K562 (cell line): ENCODE results near the gene OR51F1. TPM values are rescaled to one million over a fixed set of nuclear protein-coding genes. Genes with fewer than 3 reads are reported as not detected.

Source experiments
- ATAC-seq: fragments of 200-7000 bp; cut with Tn5 transposase; 3 replicates; pipeline ENCODE4 v1.9.1; 2020; ENCODE audit warnings: moderate library complexity
- BruUV-seq: library from RNA; stranded (reverse); fragments of 400-500 nt; replicated peaks from 2 replicates; lab custom pipeline; 2021; lab: Mats Ljungman, UMichigan
- CTCF ChIA-PET: fragments of 300-600 bp; formaldehyde crosslinking; extraction: SDS; loops from one replicate; lab custom pipeline; 2021; ENCODE audit warnings: low intra/inter-chr PET ratio; lab: Yijun Ruan, JAX
- POLR2A ChIA-PET: fragments of 300-600, 350-650 bp; sonication (Branson Sonifier 250); formaldehyde crosslinking; extraction: SDS; loops from one replicate; lab custom pipeline; 2021; ENCODE audit warnings: antibody characterized with exemption, inconsistent platforms; lab: Yijun Ruan, JAX
- DNase-seq, 4 experiments: peaks; one replicate each; pipeline versions ENCODE4 v3.0.0 to v3.0.0-alpha.2; 2011 to 2018; ENCODE audit warnings: low spot score in 3 of 4, mixed read lengths in 3 of 4; ENCODE audit errors: extremely low read depth in 1 of 4
- FAIRE-seq: peaks from 2 replicates; lab custom pipeline; 2011; peaks lifted over from hg19 to GRCh38; lab: Jason Lieb, UNC
- H2AFZ ChIP-seq: 2 replicates; pipeline ENCODE4 v1.6.0; 2011; ENCODE audit warnings: low read depth, low read length, control low read depth, inconsistent platforms
- H3K27ac ChIP-seq: fragments of 200-600 bp; 3 replicates; pipeline ENCODE4 v1.8.0; 2011; ENCODE audit warnings: low read depth, mild to moderate bottlenecking, control low read depth, inconsistent platforms, low read length, moderate library complexity, mixed read lengths; ENCODE audit errors: extremely low read depth
- H3K27me3 ChIP-seq, 2 experiments: fragments of 300-600 bp in 1 of 2; 2 replicates in 1 of 2; 3 replicates in 1 of 2; pipeline versions ENCODE4 v1.6.0 to v1.8.0; 2011; ENCODE audit warnings: inconsistent platforms in 2 of 2, low read length in 2 of 2, mild to moderate bottlenecking in 1 of 2, mixed read lengths in 1 of 2, moderate library complexity in 1 of 2; ENCODE audit not compliant: control insufficient read depth in 2 of 2, insufficient read depth in 2 of 2
- H3K36me3 ChIP-seq: fragments of 300-600 bp; 3 replicates; pipeline ENCODE4 v1.8.0; 2011; ENCODE audit warnings: mild to moderate bottlenecking, low read length, inconsistent platforms; ENCODE audit not compliant: control insufficient read depth, insufficient read depth
- H3K4me1 ChIP-seq, 2 experiments: fragments of 200-600 bp in 1 of 2; replicated peaks in 1 of 2; 2 replicates in 1 of 2; 3 replicates in 1 of 2; pipeline versions ENCODE4 v1.5.1 to v1.8.0; 2011; ENCODE audit warnings: inconsistent platforms in 2 of 2, low read length in 2 of 2, mild to moderate bottlenecking in 1 of 2, mixed read lengths in 1 of 2, moderate library complexity in 1 of 2; ENCODE audit not compliant: control insufficient read depth in 2 of 2, insufficient read depth in 2 of 2
- H3K4me2 ChIP-seq: 2 replicates; pipeline ENCODE4 v1.6.1; 2011; ENCODE audit warnings: low read length, control low read depth, inconsistent platforms, mixed read lengths; ENCODE audit not compliant: insufficient read depth
- H3K4me3 ChIP-seq: fragments of 200-600 bp; sonication (generic), shearing (Covaris generic); 2 replicates; pipeline ENCODE4 v1.5.1; 2016; ENCODE audit warnings: control low read depth, inconsistent platforms
- H3K79me2 ChIP-seq: fragments of 200-600 bp; 3 replicates; pipeline ENCODE4 v1.8.0; 2011; ENCODE audit warnings: low read length, inconsistent platforms; ENCODE audit not compliant: control insufficient read depth, insufficient read depth
- H3K9ac ChIP-seq, 2 experiments: 2 replicates each; pipeline versions ENCODE4 v1.6.0 to v1.6.1; 2011; ENCODE audit warnings: low read depth in 2 of 2, low read length in 2 of 2, control low read depth in 1 of 2, inconsistent platforms in 1 of 2, mild to moderate bottlenecking in 1 of 2, mixed read lengths in 1 of 2; ENCODE audit not compliant: insufficient read depth in 1 of 2
- H3K9me1 ChIP-seq: one replicate; pipeline ENCODE4 v1.6.0; 2011; ENCODE audit warnings: inconsistent platforms, mild to moderate bottlenecking, low read length, moderate library complexity; ENCODE audit not compliant: control insufficient read depth, insufficient read depth
- H3K9me3 ChIP-seq: replicated peaks from 2 replicates; pipeline ENCODE4 v1.5.1; 2011; ENCODE audit warnings: low read depth, low read length, inconsistent platforms; ENCODE audit not compliant: control insufficient read depth, insufficient read depth
- H4K20me1 ChIP-seq: replicated peaks from 2 replicates; pipeline ENCODE4 v1.6.1; 2011; ENCODE audit warnings: low read length, inconsistent platforms, mixed read lengths; ENCODE audit not compliant: control insufficient read depth, insufficient read depth
- FOXA3 ChIP-seq, 2 experiments: fragments of 450-650 bp in 1 of 2; sonication (generic) in 1 of 2; formaldehyde crosslinking; IDR thresholded peaks in 1 of 2; conservative IDR thresholded peaks in 1 of 2; 2 replicates each; pipeline versions ENCODE4 v1.4.0 to v1.8.0; 2020 to 2022; ENCODE audit warnings: mild to moderate bottlenecking in 2 of 2, missing genetic modification reagents in 1 of 2
- FOXJ3 ChIP-seq: sonication (generic); formaldehyde crosslinking; IDR thresholded peaks from 2 replicates; pipeline ENCODE4 v1.4.0; 2020; ENCODE audit warnings: mild to moderate bottlenecking, missing genetic modification reagents
- HEY1 ChIP-seq: fragments of 250-450 bp; sonication (Bioruptor Pico); IDR thresholded peaks from 2 replicates; pipeline ENCODE4 v1.5.0; 2020; ENCODE audit warnings: mild to moderate bottlenecking, moderate library complexity, borderline replicate concordance
- NELFE ChIP-seq: IDR thresholded peaks from 2 replicates; pipeline ENCODE4 v1.6.1; 2011; ENCODE audit warnings: mild to moderate bottlenecking; ENCODE audit not compliant: insufficient read depth, insufficient read length
- PTBP1 ChIP-seq: fragments of 200-400 bp; formaldehyde crosslinking; IDR thresholded peaks from 2 replicates; pipeline ENCODE4 v1.6.1; 2017; ENCODE audit warnings: low read depth, low read length
- RBM25 ChIP-seq: fragments of 200-400 bp; formaldehyde crosslinking; IDR thresholded peaks from 2 replicates; pipeline ENCODE4 v1.6.1; 2018; ENCODE audit warnings: low read length, low read depth, moderate library complexity; ENCODE audit not compliant: severe bottlenecking
- ZEB2 ChIP-seq: fragments of 450-650 bp; IDR thresholded peaks from 2 replicates; pipeline ENCODE4 v1.6.1; 2016
- ZNF143 ChIP-seq: sonication (generic); formaldehyde crosslinking; IDR thresholded peaks from 2 replicates; pipeline ENCODE4 v1.9.0; 2022; ENCODE audit warnings: mild to moderate bottlenecking, missing genetic modification reagents
- ZNF232 ChIP-seq: sonication (generic); formaldehyde crosslinking; IDR thresholded peaks from 2 replicates; pipeline ENCODE4 v1.8.0; 2022; ENCODE audit warnings: mild to moderate bottlenecking, missing genetic modification reagents
- WGBS: fragments of 100-300 bp; shearing (Covaris generic); methylation state at CpG from one replicate; pipeline ENCODE4 v1.1.6; 2016; ENCODE audit warnings: low coverage, mixed read lengths; ENCODE audit not compliant: insufficient coverage; ENCODE audit errors: missing lambda C conversion rate; 5-methylcytosine and 5-hydroxymethylcytosine counted together
- in situ Hi-C: fragments of 300-500 bp; cut with MboI; formaldehyde crosslinking; loops from 4 replicates; pipeline ENCODE4 v1.15.0; 2018; ENCODE audit warnings: inconsistent platforms, mixed read lengths
- intact Hi-C: fragments of 100-400 bp; cut with micrococcal nuclease; formaldehyde crosslinking; loops from 2 replicates; pipeline ENCODE4 v1.14.2; 2022
- polyA plus RNA-seq, 8 experiments: library from polyadenylated mRNA; depleted of rRNA in 4 of 8; stranded (reverse) in 5 of 8; unstranded in 3 of 8; fragments of >200 nt; fragmentation: Nextera tagmentation in 2 of 8; fragmentation: Illumina TruSeq in 1 of 8; extraction: Ambion mirVana in 2 of 8; extraction: Trizol in 1 of 8; gene quantifications; 2 replicates each; pipeline versions ENCODE4 v1.2.1 to v1.2.3, GENCODE V29; 2011 to 2014; ENCODE audit warnings: inconsistent platforms in 1 of 8, missing spikeins in 1 of 8
- total RNA-seq, 7 experiments: library from RNA; depleted of rRNA in 6 of 7; stranded (reverse); fragments of >200 nt in 6 of 7; fragmentation: Illumina TruSeq in 2 of 7; extraction: Trizol in 2 of 7; gene quantifications; 2 replicates each; pipeline versions ENCODE4 v1.2.1 to v1.2.3, GENCODE V29; 2011 to 2021; ENCODE audit warnings: low replicate concordance in 1 of 7
- TF ChIP-seq, protein P1 (sequence below): fragments of 250-450 bp; sonication (Bioruptor Pico); IDR thresholded peaks from 2 replicates; pipeline ENCODE4 v1.9.0; 2021; ENCODE audit warnings: mild to moderate bottlenecking

Gene OR51F1
- total and polyA plus RNA-seq, 9 of the 15 experiments (the other 6 are each of a cell fraction or from before 2014, with no cell fraction given), result not detected

GRCh38 chr11:4809246-4809645 lies 39.5 kb upstream of the OR51F1 start (continued):
- no peak for TF ChIP-seq ZNF143 (CRISPR knock-in tag)
- TF ChIP-seq ZNF232 (CRISPR knock-in tag), result no peak

GRCh38 chr11:4808476-4808875 lies 38.7 kb upstream of the OR51F1 start:
- Histone ChIP-seq H3K4me2 (no peak overlapping the region), H3K79me2 (no peaks in the 10 kb centered on the region), H3K4me1 (no peaks in the 10 kb centered on the region), H3K9me1 (no peaks in the 10 kb centered on the region)
- CTCF ChIA-PET, result no interaction called here
- WGBS, result 0% methylated on average over 1 of the region's 1 CpG
- POLR2A ChIA-PET, result no interaction called here
- TF ChIP-seq FOXA3 (CRISPR knock-in tag; conservative IDR thresholded peaks at IDR 0.05 in 1 of 2, IDR thresholded peaks at IDR 0.05 in 1 of 2), result no peak
- no peak for TF ChIP-seq ZEB2
- TF ChIP-seq, protein P1, sequence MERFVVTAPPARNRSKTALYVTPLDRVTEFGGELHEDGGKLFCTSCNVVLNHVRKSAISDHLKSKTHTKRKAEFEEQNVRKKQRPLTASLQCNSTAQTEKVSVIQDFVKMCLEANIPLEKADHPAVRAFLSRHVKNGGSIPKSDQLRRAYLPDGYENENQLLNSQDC, result no peak
- no peak for TF ChIP-seq PTBP1
- TF ChIP-seq HEY1, result no peak
- TF ChIP-seq NELFE, result no peak
- no peak for TF ChIP-seq RBM25
- no peak for TF ChIP-seq FOXJ3
- TF ChIP-seq, all 486 proteins: peak for 0
- Histone ChIP-seq H3K36me3 (no peaks in the 10 kb centered on the region), H3K27ac (no peak overlapping the region), H4K20me1 (no peaks in the 10 kb centered on the region; the same call in 1 of the 2 replicates), H3K4me3 (no peak overlapping the region), H3K9ac (no peak overlapping the region), H2AFZ (no peak overlapping the region), H3K9me3 (no peaks in the 10 kb centered on the region), H3K27me3 (peaks cover 0 to 5% of the 10 kb centered on the region in 2 experiments; a peak in 1 of 5 replicates)
- no TSS peak for BruUV-seq
- no peak for DNase-seq
- intact Hi-C loops, result no loop called here
- ATAC-seq, result no peak
- no peak for FAIRE-seq
- in situ Hi-C loops, result no loop called here
